Measurements from ENCODE around the gene CNTNAP2. TPM values are rescaled to one million over a fixed set of nuclear protein-coding genes. Genes with fewer than 3 reads are reported as not detected.

The CNTNAP2 gene
- total RNA-seq, 2 experiments from 2014 or later, result 0.28 TPM; not detected in 1

DNA sequence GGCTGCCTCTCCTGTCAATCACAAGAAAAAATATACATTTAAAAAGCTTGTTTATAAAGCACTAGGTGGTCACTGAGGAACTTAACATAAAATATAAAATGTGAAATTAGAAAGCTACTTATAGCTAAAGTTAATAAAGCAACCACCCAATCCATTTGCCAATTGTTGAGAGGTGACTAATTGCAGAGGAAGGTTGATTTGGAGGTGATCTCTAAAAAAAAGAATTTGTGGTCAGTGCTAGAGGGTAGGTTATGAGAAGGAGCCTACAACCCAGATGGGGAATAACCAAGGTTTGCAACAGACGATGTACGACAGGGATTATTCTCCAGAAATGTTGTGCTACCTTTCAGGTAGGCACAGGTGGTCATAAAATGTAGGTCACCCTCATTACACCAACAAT, 2029.7 kb downstream of the CNTNAP2 start:
- H3K4me1 ChIP-seq (ENCODE audit: insufficient read depth, low read length, poor library complexity, severe bottlenecking), result no peaks in the 10 kb centered on the region
- no peak overlapping the region for H3K4me2 ChIP-seq (ENCODE audit: low read length)
- no peak overlapping the region for H3K4me3 ChIP-seq (ENCODE audit: low read depth, low read length, poor library complexity, severe bottlenecking)
- H3K9me2 ChIP-seq (ENCODE audit: insufficient read depth, low read length), result no peaks in the 10 kb centered on the region
- TF ChIP-seq CTCF (conservative IDR thresholded peaks at IDR 0.05; ENCODE audit: low read length) (no peak), EZH2phosphoT487 (IDR thresholded peaks at IDR 0.05; ENCODE audit: borderline replicate concordance, low read depth, low read length) (no peak)
- no peaks in the 10 kb centered on the region for H3K9me3 ChIP-seq (ENCODE audit: low read length)
- no peaks in the 10 kb centered on the region for H4K20me1 ChIP-seq (ENCODE audit: insufficient read depth, low read length)
- ChIA-PET POLR2A (interaction anchor here (1.1 kb wide), 1 partner anchor 15 kb away, joined by 5 read pairs; no protein-coding TSS in a partner anchor), CTCF (ENCODE audit: unreplicated experiment) (no interaction called here)
- DNase-seq (ENCODE audit: low spot score), result no peak
- H3K79me2 ChIP-seq (ENCODE audit: insufficient read depth, low read depth, low read length), result no peaks in the 10 kb centered on the region
- H2AFZ ChIP-seq (ENCODE audit: low read length), result no peak overlapping the region
- H3K27ac ChIP-seq (ENCODE audit: low read depth, low read length, poor library complexity, severe bottlenecking), result no peak overlapping the region
- no peaks in the 10 kb centered on the region for H3K36me3 ChIP-seq (ENCODE audit: insufficient read depth, low read length)
- intact Hi-C loops (cut with micrococcal nuclease; ENCODE audit: unreplicated experiment), result no loop called here
- BruUV-seq (replicated peaks), result no TSS peak

GRCh38 chr7:148147438-148147837, 2030.8 kb downstream of the CNTNAP2 start:
- BruUV-seq (replicated peaks), result no TSS peak
- DNase-seq (ENCODE audit: low spot score), result no peak
- Histone ChIP-seq H3K9me2 (ENCODE audit: insufficient read depth, low read length) (no peaks in the 10 kb centered on the region), H3K79me2 (ENCODE audit: insufficient read depth, low read depth, low read length) (no peaks in the 10 kb centered on the region), H3K9me3 (ENCODE audit: low read length) (no peaks in the 10 kb centered on the region), H3K27ac (ENCODE audit: low read depth, low read length, poor library complexity, severe bottlenecking) (no peak overlapping the region), H4K20me1 (ENCODE audit: insufficient read depth, low read length) (no peaks in the 10 kb centered on the region), H3K36me3 (ENCODE audit: insufficient read depth, low read length) (no peaks in the 10 kb centered on the region), H2AFZ (ENCODE audit: low read length) (no peak overlapping the region), H3K4me2 (ENCODE audit: low read length) (no peak overlapping the region), H3K4me3 (ENCODE audit: low read depth, low read length, poor library complexity, severe bottlenecking) (no peak overlapping the region), H3K4me1 (ENCODE audit: insufficient read depth, low read length, poor library complexity, severe bottlenecking) (no peaks in the 10 kb centered on the region)
- intact Hi-C loops (cut with micrococcal nuclease; ENCODE audit: unreplicated experiment), result no loop called here
- ChIA-PET POLR2A (no interaction called here), CTCF (ENCODE audit: unreplicated experiment) (no interaction called here)
- TF ChIP-seq EZH2phosphoT487 (IDR thresholded peaks at IDR 0.05; ENCODE audit: borderline replicate concordance, low read depth, low read length), result no peak
- TF ChIP-seq CTCF (conservative IDR thresholded peaks at IDR 0.05; ENCODE audit: low read length), result no peak

DNA sequence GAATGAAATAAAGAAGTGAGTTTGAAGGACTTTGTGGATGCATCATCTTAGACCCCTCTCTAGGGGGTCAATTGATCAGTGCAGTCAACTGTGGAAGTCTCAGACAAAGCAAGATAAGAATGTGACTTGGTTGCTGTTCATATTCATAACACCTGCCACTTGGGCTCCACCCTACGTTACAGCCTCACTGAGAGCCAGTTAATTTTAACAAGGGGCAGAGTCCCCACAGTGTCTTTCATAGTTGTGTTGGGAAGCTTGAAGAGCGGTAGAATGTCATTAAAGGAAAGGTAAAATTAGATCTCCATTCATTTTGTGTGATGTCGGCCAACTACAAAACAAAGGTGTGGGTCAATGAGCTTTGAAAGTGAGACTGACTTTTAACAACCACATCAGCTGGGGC, 2031.9 kb downstream of the CNTNAP2 start:
- no peaks in the 10 kb centered on the region for H3K79me2 ChIP-seq (ENCODE audit: insufficient read depth, low read depth, low read length)
- H4K20me1 ChIP-seq (ENCODE audit: insufficient read depth, low read length), result no peaks in the 10 kb centered on the region
- H3K36me3 ChIP-seq (ENCODE audit: insufficient read depth, low read length), result no peaks in the 10 kb centered on the region
- no peaks in the 10 kb centered on the region for H3K9me2 ChIP-seq (ENCODE audit: insufficient read depth, low read length)
- no peaks in the 10 kb centered on the region for H3K9me3 ChIP-seq (ENCODE audit: low read length)
- no peak overlapping the region for H3K4me2 ChIP-seq (ENCODE audit: low read length)
- no peaks in the 10 kb centered on the region for H3K4me1 ChIP-seq (ENCODE audit: insufficient read depth, low read length, poor library complexity, severe bottlenecking)
- H3K27ac ChIP-seq (ENCODE audit: low read depth, low read length, poor library complexity, severe bottlenecking), result no peak overlapping the region
- ChIA-PET POLR2A (no interaction called here), CTCF (ENCODE audit: unreplicated experiment) (no interaction called here)
- no peak overlapping the region for H2AFZ ChIP-seq (ENCODE audit: low read length)
- DNase-seq (ENCODE audit: low spot score), result no peak
- no TSS peak for BruUV-seq (replicated peaks)
- intact Hi-C loops (cut with micrococcal nuclease; ENCODE audit: unreplicated experiment), result no loop called here
- no peak overlapping the region for H3K4me3 ChIP-seq (ENCODE audit: low read depth, low read length, poor library complexity, severe bottlenecking)
- TF ChIP-seq EZH2phosphoT487 (IDR thresholded peaks at IDR 0.05; ENCODE audit: borderline replicate concordance, low read depth, low read length) (no peak), CTCF (conservative IDR thresholded peaks at IDR 0.05; ENCODE audit: low read length) (no peak)
